Stimulated activated CD8-positive, alpha-beta memory T cell treated with anti-CD3 and anti-CD28 coated beads, Interleukin-12 subunit alpha, Interleukin-12 subunit beta, amount 100 ng/mL, for 24 hours (primary cell): ENCODE measurements around the gene TOP3B.
"Not testable (repeated sequence)": the region's sequence is repeated elsewhere in the genome, so short reads cannot be mapped to it uniquely, and the experiment has no call there.

Source experiments
- DNase-seq: peaks from one replicate; pipeline ENCODE4 v3.0.0-alpha.2; 2020; ENCODE audit errors: extremely low read depth

The TOP3B gene

GRCh38 chr22:21927174-21927823 lies 55.3 kb downstream of the TOP3B start:
- DNase-seq = no peak

GRCh38 chr22:21926728-21927127 lies 55.9 kb downstream of the TOP3B start:
- no peak for DNase-seq

GRCh38 chr22:21923163-21923561 lies 59.4 kb downstream of the TOP3B start:
- no peak for DNase-seq

- DNase-seq = no peak
Measured at GRCh38 chr22:21922370-21923162, 60.0 kb downstream of the TOP3B start.

- no peak for DNase-seq
Measured at GRCh38 chr22:21921729-21922128, 60.9 kb downstream of the TOP3B start.

- DNase-seq = no peak
Measured at GRCh38 chr22:21921184-21921721, 61.3 kb downstream of the TOP3B start.

GRCh38 chr22:21920341-21921183 lies 62.0 kb downstream of the TOP3B start:
- no peak for DNase-seq

- DNase-seq = no peak
Measured at GRCh38 chr22:21919526-21920307, 62.9 kb downstream of the TOP3B start.

- DNase-seq = no peak
Measured at GRCh38 chr22:21918466-21919185, 64.0 kb downstream of the TOP3B start.

- DNase-seq = no peak
Measured at GRCh38 chr22:21917959-21918261, 64.7 kb downstream of the TOP3B start.

GRCh38 chr22:21917181-21917958 lies 65.2 kb downstream of the TOP3B start:
- no peak for DNase-seq

- no peak for DNase-seq
Measured at GRCh38 chr22:21916309-21916918, 66.2 kb downstream of the TOP3B start.

- DNase-seq = no peak
Measured at GRCh38 chr22:21915624-21916308, 66.8 kb downstream of the TOP3B start.

- not testable (repeated sequence) for DNase-seq
Measured at GRCh38 chr22:21914033-21914642, 68.4 kb downstream of the TOP3B start.

GRCh38 chr22:21910367-21910766 lies 72.2 kb downstream of the TOP3B start:
- DNase-seq = not testable (repeated sequence)

GRCh38 chr22:21909871-21910270 lies 72.7 kb downstream of the TOP3B start:
- no peak for DNase-seq

- no peak for DNase-seq
Measured at GRCh38 chr22:21907638-21908522, 74.7 kb downstream of the TOP3B start.
